K562 (cell line): ENCODE results near the gene SLC39A3. TPM values are rescaled to one million over a fixed set of nuclear protein-coding genes. Genes with fewer than 3 reads are reported as not detected.

Experiments
- CTBP1 ChIP-seq: fragments of 450-650 bp; IDR thresholded peaks from 2 replicates; pipeline ENCODE4 v1.6.1; 2016; ENCODE audit warnings: borderline replicate concordance
- E2F3 ChIP-seq: fragments of 250-450 bp; sonication (Bioruptor Pico); IDR thresholded peaks from 2 replicates; pipeline ENCODE4 v1.4.0; 2020; ENCODE audit warnings: mild to moderate bottlenecking
- HDAC8 ChIP-seq: fragments of 450-650 bp; IDR thresholded peaks from 2 replicates; pipeline ENCODE4 v1.6.1; 2016; ENCODE audit warnings: mild to moderate bottlenecking, missing genetic modification characterization, moderate library complexity, missing compliant biosample characterization
- POLR2A ChIP-seq: fragments of 450-650 bp; conservative IDR thresholded peaks from 2 replicates; pipeline ENCODE4 v1.6.1; 2016
- RAD21 ChIP-seq, 2 experiments: fragments of 250-450 bp in 1 of 2; fragments of 450-650 bp in 1 of 2; sonication (Bioruptor Pico) in 1 of 2; formaldehyde crosslinking in 1 of 2; IDR thresholded peaks in 1 of 2; conservative IDR thresholded peaks in 1 of 2; 2 replicates each; pipeline versions ENCODE4 v1.4.0 to v1.8.0; 2020 to 2022; ENCODE audit warnings: mild to moderate bottlenecking in 2 of 2, moderate library complexity in 1 of 2
- RFX1 ChIP-seq: fragments of 450-650 bp; IDR thresholded peaks from 2 replicates; pipeline ENCODE4 v1.6.1; 2016; ENCODE audit warnings: mild to moderate bottlenecking, moderate library complexity
- YBX1 ChIP-seq: fragments of 450-650 bp; IDR thresholded peaks from 2 replicates; pipeline ENCODE4 v1.7.1; 2016; ENCODE audit warnings: mild to moderate bottlenecking
- ZNF696 ChIP-seq: fragments of 250-450 bp; sonication (Bioruptor Pico); conservative IDR thresholded peaks from 2 replicates; pipeline ENCODE4 v1.4.0; 2020; ENCODE audit warnings: mild to moderate bottlenecking, moderate library complexity
- ZNF707 ChIP-seq: fragments of 250-450 bp; sonication (Bioruptor Pico); conservative IDR thresholded peaks from 2 replicates; pipeline ENCODE4 v1.8.0; 2022; ENCODE audit warnings: inconsistent platforms, mild to moderate bottlenecking, moderate library complexity
- polyA plus RNA-seq, 8 experiments: library from polyadenylated mRNA; depleted of rRNA in 4 of 8; stranded (reverse) in 5 of 8; unstranded in 3 of 8; fragments of >200 nt; fragmentation: Nextera tagmentation in 2 of 8; fragmentation: Illumina TruSeq in 1 of 8; extraction: Ambion mirVana in 2 of 8; extraction: Trizol in 1 of 8; gene quantifications; 2 replicates each; pipeline versions ENCODE4 v1.2.1 to v1.2.3, GENCODE V29; 2011 to 2014; ENCODE audit warnings: inconsistent platforms in 1 of 8, missing spikeins in 1 of 8
- total RNA-seq, 7 experiments: library from RNA; depleted of rRNA in 6 of 7; stranded (reverse); fragments of >200 nt in 6 of 7; fragmentation: Illumina TruSeq in 2 of 7; extraction: Trizol in 2 of 7; gene quantifications; 2 replicates each; pipeline versions ENCODE4 v1.2.1 to v1.2.3, GENCODE V29; 2011 to 2021; ENCODE audit warnings: low replicate concordance in 1 of 7
- TF ChIP-seq, protein P1 (sequence below): fragments of 450-650 bp; formaldehyde crosslinking; IDR thresholded peaks from 2 replicates; pipeline ENCODE4 v1.4.0; 2022; ENCODE audit warnings: missing genetic modification characterization
- TF ChIP-seq, protein P2 (sequence below): fragments of 450-650 bp; formaldehyde crosslinking; IDR thresholded peaks from 2 replicates; pipeline ENCODE4 v1.4.0; 2020; ENCODE audit warnings: mild to moderate bottlenecking, mixed read lengths
- TF ChIP-seq, protein P3 (sequence below): fragments of 450-650 bp; IDR thresholded peaks from 2 replicates; pipeline ENCODE4 v1.6.1; 2016; ENCODE audit warnings: low read depth
- TF ChIP-seq, protein P4 (sequence below): fragments of 150-350 bp; IDR thresholded peaks from 2 replicates; pipeline ENCODE4 v1.6.1; 2014; ENCODE audit warnings: low read depth, mild to moderate bottlenecking, low read length, borderline replicate concordance

Gene SLC39A3
- total and polyA plus RNA-seq, 9 of the 15 experiments (the other 6 are each of a cell fraction or from before 2014, with no cell fraction given), result 2.3 to 215 (median 127) TPM

DNA sequence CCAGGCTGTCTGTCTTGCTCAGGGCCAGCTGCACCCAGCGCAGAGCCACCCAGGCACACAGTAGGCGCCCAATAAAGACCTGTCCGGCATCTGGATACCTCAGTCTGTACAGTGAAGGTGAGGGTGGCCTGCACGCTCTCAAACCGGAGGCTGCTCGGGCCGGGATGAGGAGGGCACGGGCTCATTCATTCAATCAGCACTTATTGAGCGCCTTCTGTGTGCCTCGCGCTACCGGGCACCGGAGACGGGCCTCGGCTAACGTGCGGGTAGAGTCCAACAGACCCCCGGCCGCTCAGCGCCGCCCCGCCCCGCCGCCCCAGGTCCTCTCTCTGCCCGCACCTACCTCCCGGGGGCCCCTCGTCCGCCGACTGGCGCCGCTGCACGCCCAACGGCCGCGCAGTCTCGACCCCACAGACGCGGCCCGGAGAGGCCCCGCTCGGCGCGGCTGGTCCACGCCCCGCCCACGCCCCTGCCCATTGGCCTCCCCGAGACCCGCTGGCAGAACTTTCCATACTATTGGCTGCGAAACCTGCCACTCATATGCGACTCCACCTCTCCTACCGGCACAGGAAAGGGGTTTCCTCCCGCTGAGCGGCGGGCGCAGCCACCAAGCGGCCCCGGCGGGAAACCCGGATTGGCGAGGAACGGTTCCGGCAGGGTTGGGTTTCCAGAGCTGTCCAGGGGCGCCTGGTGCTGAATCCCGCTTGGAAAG is at the start of gene SLC39A3 (continued):
- no peak for TF ChIP-seq ZNF696 (CRISPR knock-in tag)
- TF ChIP-seq POLR2A, result no peak; the same call in 1 of the 2 replicates
- TF ChIP-seq, protein P1, sequence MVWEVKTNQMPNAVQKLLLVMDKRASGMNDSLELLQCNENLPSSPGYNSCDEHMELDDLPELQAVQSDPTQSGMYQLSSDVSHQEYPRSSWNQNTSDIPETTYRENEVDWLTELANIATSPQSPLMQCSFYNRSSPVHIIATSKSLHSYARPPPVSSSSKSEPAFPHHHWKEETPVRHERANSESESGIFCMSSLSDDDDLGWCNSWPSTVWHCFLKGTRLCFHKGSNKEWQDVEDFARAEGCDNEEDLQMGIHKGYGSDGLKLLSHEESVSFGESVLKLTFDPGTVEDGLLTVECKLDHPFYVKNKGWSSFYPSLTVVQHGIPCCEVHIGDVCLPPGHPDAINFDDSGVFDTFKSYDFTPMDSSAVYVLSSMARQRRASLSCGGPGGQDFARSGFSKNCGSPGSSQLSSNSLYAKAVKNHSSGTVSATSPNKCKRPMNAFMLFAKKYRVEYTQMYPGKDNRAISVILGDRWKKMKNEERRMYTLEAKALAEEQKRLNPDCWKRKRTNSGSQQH (CRISPR knock-in tag), result peak; percentile 53; the same call in 1 of the 2 replicates
- TF ChIP-seq, protein P2, sequence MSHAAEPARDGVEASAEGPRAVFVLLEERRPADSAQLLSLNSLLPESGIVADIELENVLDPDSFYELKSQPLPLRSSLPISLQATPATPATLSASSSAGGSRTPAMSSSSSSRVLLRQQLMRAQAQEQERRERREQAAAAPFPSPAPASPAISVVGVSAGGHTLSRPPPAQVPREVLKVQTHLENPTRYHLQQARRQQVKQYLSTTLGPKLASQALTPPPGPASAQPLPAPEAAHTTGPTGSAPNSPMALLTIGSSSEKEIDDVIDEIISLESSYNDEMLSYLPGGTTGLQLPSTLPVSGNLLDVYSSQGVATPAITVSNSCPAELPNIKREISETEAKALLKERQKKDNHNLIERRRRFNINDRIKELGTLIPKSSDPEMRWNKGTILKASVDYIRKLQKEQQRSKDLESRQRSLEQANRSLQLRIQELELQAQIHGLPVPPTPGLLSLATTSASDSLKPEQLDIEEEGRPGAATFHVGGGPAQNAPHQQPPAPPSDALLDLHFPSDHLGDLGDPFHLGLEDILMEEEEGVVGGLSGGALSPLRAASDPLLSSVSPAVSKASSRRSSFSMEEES, result no peak
- peak; percentile 86 for TF ChIP-seq CTBP1
- TF ChIP-seq, protein P3, sequence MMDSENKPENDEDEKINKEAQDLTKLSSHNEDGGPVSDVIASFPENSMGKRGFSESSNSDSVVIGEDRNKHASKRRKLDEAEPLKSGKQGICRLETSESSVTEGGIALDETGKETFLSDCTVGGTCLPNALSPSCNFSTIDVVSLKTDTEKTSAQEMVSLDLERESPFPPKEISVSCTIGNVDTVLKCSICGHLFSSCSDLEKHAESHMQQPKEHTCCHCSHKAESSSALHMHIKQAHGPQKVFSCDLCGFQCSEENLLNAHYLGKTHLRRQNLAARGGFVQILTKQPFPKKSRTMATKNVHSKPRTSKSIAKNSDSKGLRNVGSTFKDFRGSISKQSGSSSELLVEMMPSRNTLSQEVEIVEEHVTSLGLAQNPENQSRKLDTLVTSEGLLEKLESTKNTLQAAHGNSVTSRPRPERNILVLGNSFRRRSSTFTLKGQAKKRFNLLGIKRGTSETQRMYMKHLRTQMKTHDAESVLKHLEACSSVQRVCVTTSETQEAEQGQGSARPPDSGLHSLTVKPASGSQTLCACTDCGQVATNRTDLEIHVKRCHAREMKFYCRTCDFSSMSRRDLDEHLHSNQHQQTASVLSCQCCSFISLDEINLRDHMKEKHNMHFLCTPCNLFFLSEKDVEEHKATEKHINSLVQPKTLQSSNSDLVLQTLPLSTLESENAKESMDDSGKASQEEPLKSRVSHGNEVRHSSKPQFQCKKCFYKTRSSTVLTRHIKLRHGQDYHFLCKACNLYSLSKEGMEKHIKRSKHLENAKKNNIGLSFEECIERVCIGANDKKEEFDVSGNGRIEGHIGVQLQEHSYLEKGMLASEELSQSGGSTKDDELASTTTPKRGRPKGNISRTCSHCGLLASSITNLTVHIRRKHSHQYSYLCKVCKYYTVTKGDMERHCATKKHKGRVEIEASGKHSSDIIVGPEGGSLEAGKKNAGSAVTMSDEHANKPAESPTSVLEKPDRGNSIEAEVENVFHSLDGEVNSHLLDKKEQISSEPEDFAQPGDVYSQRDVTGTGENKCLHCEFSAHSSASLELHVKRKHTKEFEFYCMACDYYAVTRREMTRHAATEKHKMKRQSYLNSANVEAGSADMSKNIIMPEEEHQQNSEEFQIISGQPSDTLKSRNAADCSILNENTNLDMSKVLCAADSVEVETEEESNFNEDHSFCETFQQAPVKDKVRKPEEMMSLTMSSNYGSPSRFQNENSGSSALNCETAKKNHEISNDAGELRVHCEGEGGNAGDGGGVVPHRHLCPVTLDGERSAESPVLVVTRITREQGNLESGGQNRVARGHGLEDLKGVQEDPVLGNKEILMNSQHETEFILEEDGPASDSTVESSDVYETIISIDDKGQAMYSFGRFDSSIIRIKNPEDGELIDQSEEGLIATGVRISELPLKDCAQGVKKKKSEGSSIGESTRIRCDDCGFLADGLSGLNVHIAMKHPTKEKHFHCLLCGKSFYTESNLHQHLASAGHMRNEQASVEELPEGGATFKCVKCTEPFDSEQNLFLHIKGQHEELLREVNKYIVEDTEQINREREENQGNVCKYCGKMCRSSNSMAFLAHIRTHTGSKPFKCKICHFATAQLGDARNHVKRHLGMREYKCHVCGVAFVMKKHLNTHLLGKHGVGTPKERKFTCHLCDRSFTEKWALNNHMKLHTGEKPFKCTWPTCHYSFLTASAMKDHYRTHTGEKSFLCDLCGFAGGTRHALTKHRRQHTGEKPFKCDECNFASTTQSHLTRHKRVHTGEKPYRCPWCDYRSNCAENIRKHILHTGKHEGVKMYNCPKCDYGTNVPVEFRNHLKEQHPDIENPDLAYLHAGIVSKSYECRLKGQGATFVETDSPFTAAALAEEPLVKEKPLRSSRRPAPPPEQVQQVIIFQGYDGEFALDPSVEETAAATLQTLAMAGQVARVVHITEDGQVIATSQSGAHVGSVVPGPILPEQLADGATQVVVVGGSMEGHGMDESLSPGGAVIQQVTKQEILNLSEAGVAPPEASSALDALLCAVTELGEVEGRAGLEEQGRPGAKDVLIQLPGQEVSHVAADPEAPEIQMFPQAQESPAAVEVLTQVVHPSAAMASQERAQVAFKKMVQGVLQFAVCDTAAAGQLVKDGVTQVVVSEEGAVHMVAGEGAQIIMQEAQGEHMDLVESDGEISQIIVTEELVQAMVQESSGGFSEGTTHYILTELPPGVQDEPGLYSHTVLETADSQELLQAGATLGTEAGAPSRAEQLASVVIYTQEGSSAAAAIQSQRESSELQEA, result no peak
- no peak for TF ChIP-seq E2F3
- TF ChIP-seq, protein P4, sequence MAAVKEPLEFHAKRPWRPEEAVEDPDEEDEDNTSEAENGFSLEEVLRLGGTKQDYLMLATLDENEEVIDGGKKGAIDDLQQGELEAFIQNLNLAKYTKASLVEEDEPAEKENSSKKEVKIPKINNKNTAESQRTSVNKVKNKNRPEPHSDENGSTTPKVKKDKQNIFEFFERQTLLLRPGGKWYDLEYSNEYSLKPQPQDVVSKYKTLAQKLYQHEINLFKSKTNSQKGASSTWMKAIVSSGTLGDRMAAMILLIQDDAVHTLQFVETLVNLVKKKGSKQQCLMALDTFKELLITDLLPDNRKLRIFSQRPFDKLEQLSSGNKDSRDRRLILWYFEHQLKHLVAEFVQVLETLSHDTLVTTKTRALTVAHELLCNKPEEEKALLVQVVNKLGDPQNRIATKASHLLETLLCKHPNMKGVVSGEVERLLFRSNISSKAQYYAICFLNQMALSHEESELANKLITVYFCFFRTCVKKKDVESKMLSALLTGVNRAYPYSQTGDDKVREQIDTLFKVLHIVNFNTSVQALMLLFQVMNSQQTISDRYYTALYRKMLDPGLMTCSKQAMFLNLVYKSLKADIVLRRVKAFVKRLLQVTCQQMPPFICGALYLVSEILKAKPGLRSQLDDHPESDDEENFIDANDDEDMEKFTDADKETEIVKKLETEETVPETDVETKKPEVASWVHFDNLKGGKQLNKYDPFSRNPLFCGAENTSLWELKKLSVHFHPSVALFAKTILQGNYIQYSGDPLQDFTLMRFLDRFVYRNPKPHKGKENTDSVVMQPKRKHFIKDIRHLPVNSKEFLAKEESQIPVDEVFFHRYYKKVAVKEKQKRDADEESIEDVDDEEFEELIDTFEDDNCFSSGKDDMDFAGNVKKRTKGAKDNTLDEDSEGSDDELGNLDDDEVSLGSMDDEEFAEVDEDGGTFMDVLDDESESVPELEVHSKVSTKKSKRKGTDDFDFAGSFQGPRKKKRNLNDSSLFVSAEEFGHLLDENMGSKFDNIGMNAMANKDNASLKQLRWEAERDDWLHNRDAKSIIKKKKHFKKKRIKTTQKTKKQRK, result no peak
- no peak for TF ChIP-seq RFX1
- peak; percentile 81; the same call in 1 of the 2 replicates for TF ChIP-seq HDAC8 (tag)
- TF ChIP-seq YBX1, result no peak
- TF ChIP-seq ZNF707 (CRISPR knock-in tag), result no peak
- no peak for TF ChIP-seq RAD21 (CRISPR knock-in tag; conservative IDR thresholded peaks at IDR 0.05 in 1 of 2, IDR thresholded peaks at IDR 0.05 in 1 of 2)
